ENCODE measurements around the gene CUEDC1. TPM values are rescaled to one million over a fixed set of nuclear protein-coding genes. Genes with fewer than 3 reads are reported as not detected.

Gene CUEDC1
- total RNA-seq, 1 donor from 2014 or later: not detected

- Mint-ChIP-seq H3K36me3 (ENCODE audit: low read depth) (no peaks in the 10 kb centered on the region), H3K27ac (no peak overlapping the region), H3K27me3 (ENCODE audit: insufficient read depth) (peaks cover 19% of the 10 kb centered on the region), H3K4me1 (ENCODE audit: low read depth) (no peaks in the 10 kb centered on the region), H3K4me3 (no peak overlapping the region), H3K9me3 (no peaks in the 10 kb centered on the region)
- DNase-seq (ENCODE audit: low spot score): no peak
- intact Hi-C loops (cut with micrococcal nuclease): no loop called here
Observed at GRCh38 chr17:57873261-57874057, 81.8 kb downstream of the CUEDC1 start.

DNA sequence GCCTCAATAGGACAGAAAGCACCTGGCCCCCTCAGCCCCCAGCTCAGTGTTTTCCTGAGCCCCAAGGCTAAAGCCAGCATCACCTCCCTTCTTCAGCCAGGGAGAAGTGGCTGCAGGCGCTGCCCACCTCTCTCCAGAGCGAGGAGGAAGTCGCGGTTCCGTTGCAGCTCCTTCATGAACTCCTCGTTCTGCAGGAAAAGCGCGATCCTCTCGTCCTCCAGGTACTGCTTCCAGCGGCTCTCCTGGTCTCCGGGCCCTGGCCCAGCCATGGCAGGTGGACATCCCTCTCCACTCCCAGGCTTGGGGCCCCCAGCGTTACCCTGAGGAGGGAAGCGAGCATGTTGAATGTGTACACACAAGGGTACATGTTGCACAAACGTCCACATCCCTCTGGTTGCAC lies 82.7 kb downstream of the CUEDC1 start:
- intact Hi-C loops (cut with micrococcal nuclease): no loop called here
- Mint-ChIP-seq H3K27me3 (ENCODE audit: insufficient read depth) (peaks cover 10% of the 10 kb centered on the region), H3K9me3 (no peaks in the 10 kb centered on the region), H3K4me1 (ENCODE audit: low read depth) (peaks cover 8% of the 10 kb centered on the region), H3K27ac (no peak overlapping the region), H3K4me3 (no peak overlapping the region), H3K36me3 (ENCODE audit: low read depth) (no peaks in the 10 kb centered on the region)
- no peak for DNase-seq (ENCODE audit: low spot score)

- DNase-seq (ENCODE audit: low spot score): no peak
- Mint-ChIP-seq H3K4me1 (ENCODE audit: low read depth) (peaks cover 11% of the 10 kb centered on the region), H3K36me3 (ENCODE audit: low read depth) (no peaks in the 10 kb centered on the region), H3K4me3 (no peak overlapping the region), H3K9me3 (no peaks in the 10 kb centered on the region), H3K27ac (no peak overlapping the region), H3K27me3 (ENCODE audit: insufficient read depth) (peaks cover 8% of the 10 kb centered on the region)
- intact Hi-C loops (cut with micrococcal nuclease): no loop called here
Observed at GRCh38 chr17:57871863-57872262, 83.3 kb downstream of the CUEDC1 start.

GRCh38 chr17:57871155-57871554 lies 84.1 kb downstream of the CUEDC1 start:
- intact Hi-C loops (cut with micrococcal nuclease): no loop called here
- H3K27ac Mint-ChIP-seq: no peak overlapping the region
- no peak for DNase-seq (ENCODE audit: low spot score)
- peaks cover 5% of the 10 kb centered on the region for H3K27me3 Mint-ChIP-seq (ENCODE audit: insufficient read depth)
- H3K36me3 Mint-ChIP-seq (ENCODE audit: low read depth): no peaks in the 10 kb centered on the region
- H3K4me3 Mint-ChIP-seq: no peak overlapping the region
- H3K9me3 Mint-ChIP-seq: no peaks in the 10 kb centered on the region
- peaks cover 11% of the 10 kb centered on the region for H3K4me1 Mint-ChIP-seq (ENCODE audit: low read depth)

GRCh38 chr17:57870283-57870635 lies 85.0 kb downstream of the CUEDC1 start:
- no peak for DNase-seq (ENCODE audit: low spot score)
- H3K27ac Mint-ChIP-seq: peak overlapping the region; percentile 3
- H3K4me1 Mint-ChIP-seq (ENCODE audit: low read depth): peaks cover 11% of the 10 kb centered on the region
- H3K27me3 Mint-ChIP-seq (ENCODE audit: insufficient read depth): peaks cover 3% of the 10 kb centered on the region
- no peaks in the 10 kb centered on the region for H3K9me3 Mint-ChIP-seq
- no peaks in the 10 kb centered on the region for H3K36me3 Mint-ChIP-seq (ENCODE audit: low read depth)
- no peak overlapping the region for H3K4me3 Mint-ChIP-seq
- intact Hi-C loops (cut with micrococcal nuclease): no loop called here

DNA sequence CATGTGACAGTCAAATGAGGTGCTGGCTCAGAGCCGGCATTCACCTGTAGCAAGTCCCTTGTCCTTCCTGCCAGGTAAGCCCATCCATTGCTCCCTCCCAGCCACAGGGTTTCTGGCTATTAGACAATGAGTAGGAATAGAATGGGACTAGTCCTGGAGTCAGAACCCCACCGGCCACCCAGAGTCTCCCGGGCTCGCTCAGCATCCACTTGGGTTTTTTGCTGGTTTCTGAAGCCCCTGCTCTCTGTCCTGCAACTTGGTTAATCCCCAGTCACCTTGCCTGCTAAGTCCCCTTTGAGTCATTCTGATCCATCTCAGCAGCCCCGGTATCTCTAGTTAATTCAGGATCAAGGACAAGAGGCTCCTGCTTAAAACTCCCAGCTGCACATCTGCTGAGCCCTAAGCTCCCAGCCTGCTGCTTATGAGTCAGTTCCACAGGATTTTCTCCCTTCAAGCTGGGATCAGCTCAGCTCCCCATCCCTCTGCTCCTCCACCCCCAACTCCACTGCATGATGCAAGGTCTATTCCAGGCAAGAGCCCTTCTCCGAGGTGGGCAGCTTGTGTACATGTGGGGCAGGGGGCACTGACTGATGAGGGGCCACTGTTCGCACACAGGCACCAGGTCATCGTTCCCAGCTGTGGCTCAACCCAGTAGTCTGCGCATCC lies 85.5 kb downstream of the CUEDC1 start:
- Mint-ChIP-seq H3K27ac (no peak overlapping the region), H3K27me3 (ENCODE audit: insufficient read depth) (peaks cover 7% of the 10 kb centered on the region), H3K4me3 (no peak overlapping the region), H3K4me1 (ENCODE audit: low read depth) (peaks cover 11% of the 10 kb centered on the region), H3K9me3 (no peaks in the 10 kb centered on the region), H3K36me3 (ENCODE audit: low read depth) (no peaks in the 10 kb centered on the region)
- no peak for DNase-seq (ENCODE audit: low spot score)
- intact Hi-C loops (cut with micrococcal nuclease): no loop called here

DNA sequence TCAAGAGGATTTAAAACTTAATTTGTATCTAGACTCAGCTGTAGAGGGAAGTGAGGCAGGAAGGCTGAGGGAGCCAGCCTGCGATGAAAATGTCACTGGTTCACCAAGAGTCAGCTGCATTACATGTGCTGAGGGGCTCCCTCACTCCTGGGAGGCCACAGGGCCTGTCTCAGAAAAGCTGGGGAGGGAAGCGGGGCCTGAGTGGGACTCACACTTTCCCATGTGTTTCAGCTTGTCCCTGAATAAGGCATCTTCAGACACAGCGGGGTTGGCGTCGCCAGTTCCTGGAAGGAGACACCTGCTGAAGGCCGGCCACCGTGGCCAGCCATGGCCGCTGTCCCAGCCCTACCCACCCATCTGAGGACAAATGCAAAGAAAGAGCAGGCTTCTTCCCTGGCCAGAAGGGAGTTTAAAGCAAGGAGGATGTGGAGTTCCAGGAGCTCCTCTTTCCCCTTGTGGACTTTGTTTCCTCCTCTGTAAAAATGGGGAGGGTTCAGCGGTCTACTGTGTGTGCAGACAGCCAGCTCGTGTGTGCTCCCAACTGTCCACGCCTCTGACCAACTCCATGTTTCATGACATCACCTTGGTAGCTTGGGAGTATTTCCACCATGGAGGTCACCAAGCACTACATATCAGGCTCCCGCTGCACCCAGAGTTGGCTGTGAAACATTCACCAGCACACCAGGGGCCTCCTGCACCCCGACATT lies 86.1 kb downstream of the CUEDC1 start:
- H3K9me3 Mint-ChIP-seq: no peaks in the 10 kb centered on the region
- peaks cover 11% of the 10 kb centered on the region for H3K4me1 Mint-ChIP-seq (ENCODE audit: low read depth)
- no peak overlapping the region for H3K4me3 Mint-ChIP-seq
- no peaks in the 10 kb centered on the region for H3K36me3 Mint-ChIP-seq (ENCODE audit: low read depth)
- DNase-seq (ENCODE audit: low spot score): no peak
- H3K27ac Mint-ChIP-seq: no peak overlapping the region
- peaks cover 9% of the 10 kb centered on the region for H3K27me3 Mint-ChIP-seq (ENCODE audit: insufficient read depth)
- intact Hi-C loops (cut with micrococcal nuclease): no loop called here

GRCh38 chr17:57868007-57868909 lies 87.0 kb downstream of the CUEDC1 start:
- no peaks in the 10 kb centered on the region for H3K36me3 Mint-ChIP-seq (ENCODE audit: low read depth)
- H3K9me3 Mint-ChIP-seq: no peaks in the 10 kb centered on the region
- H3K4me1 Mint-ChIP-seq (ENCODE audit: low read depth): peaks cover 11% of the 10 kb centered on the region
- intact Hi-C loops (cut with micrococcal nuclease): no loop called here
- DNase-seq (ENCODE audit: low spot score): peak; percentile 8
- no peak overlapping the region for H3K4me3 Mint-ChIP-seq
- peaks cover 13% of the 10 kb centered on the region for H3K27me3 Mint-ChIP-seq (ENCODE audit: insufficient read depth)
- peak overlapping the region; percentile 7 for H3K27ac Mint-ChIP-seq

DNA sequence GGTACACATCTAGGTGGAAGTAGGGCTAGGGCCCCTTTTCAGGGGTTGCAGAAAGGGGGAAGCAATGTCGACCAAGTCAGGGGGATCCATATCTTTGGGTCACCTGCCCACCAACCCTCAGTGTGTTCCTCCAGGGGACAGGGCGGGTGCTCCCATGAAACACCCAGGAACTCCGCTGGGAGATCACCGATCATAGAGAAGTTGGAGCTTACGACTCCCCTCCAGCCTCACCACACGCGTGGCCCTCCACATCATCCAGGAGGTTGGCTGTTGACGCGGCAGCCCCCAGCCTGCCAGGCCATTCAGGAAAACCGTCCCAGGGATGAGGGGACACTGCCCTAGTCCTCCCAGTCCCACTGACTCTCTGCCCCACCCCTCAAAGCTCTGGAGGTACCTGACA lies 88.1 kb downstream of the CUEDC1 start:
- Mint-ChIP-seq H3K4me1 (ENCODE audit: low read depth) (peaks cover 11% of the 10 kb centered on the region), H3K27me3 (ENCODE audit: insufficient read depth) (peaks cover 15% of the 10 kb centered on the region), H3K9me3 (no peaks in the 10 kb centered on the region), H3K4me3 (no peak overlapping the region), H3K36me3 (ENCODE audit: low read depth) (no peaks in the 10 kb centered on the region), H3K27ac (no peak overlapping the region)
- intact Hi-C loops (cut with micrococcal nuclease): no loop called here
- DNase-seq (ENCODE audit: low spot score): no peak

DNA sequence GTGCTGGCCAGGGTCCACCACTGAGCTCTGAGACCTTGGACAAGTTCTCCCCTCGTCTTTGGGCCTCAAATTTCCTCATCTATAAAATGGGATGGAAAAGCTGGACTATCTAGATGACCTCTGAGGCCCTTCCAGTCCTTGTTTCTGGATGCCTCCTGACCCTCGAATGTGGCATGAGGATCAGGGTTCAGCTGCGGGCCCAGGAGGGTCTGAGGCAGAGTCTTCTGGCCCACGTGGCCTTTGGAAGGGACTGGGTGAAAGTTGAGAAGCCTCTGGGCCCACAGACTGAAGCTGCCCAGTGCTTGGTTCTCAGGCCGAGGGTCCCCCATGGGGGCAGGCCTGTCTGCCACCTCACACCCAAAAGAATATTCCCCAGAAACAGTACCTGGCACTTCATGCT lies 88.5 kb downstream of the CUEDC1 start:
- intact Hi-C loops (cut with micrococcal nuclease): no loop called here

GRCh38 chr17:57866319-57866718 lies 88.9 kb downstream of the CUEDC1 start:
- Mint-ChIP-seq H3K4me1 (ENCODE audit: low read depth) (peaks cover 12% of the 10 kb centered on the region), H3K9me3 (no peaks in the 10 kb centered on the region), H3K27me3 (ENCODE audit: insufficient read depth) (peaks cover 15% of the 10 kb centered on the region), H3K27ac (no peak overlapping the region), H3K36me3 (ENCODE audit: low read depth) (no peaks in the 10 kb centered on the region), H3K4me3 (no peak overlapping the region)
- no peak for DNase-seq (ENCODE audit: low spot score)
- intact Hi-C loops (cut with micrococcal nuclease): no loop called here

More for the DNA sequence above, 88.5 kb downstream of the CUEDC1 start:
- Mint-ChIP-seq H3K4me1 (ENCODE audit: low read depth) (peaks cover 11% of the 10 kb centered on the region), H3K4me3 (no peak overlapping the region), H3K9me3 (no peaks in the 10 kb centered on the region), H3K27me3 (ENCODE audit: insufficient read depth) (peaks cover 16% of the 10 kb centered on the region), H3K36me3 (ENCODE audit: low read depth) (no peaks in the 10 kb centered on the region), H3K27ac (no peak overlapping the region)
- no peak for DNase-seq (ENCODE audit: low spot score)

- no peak for DNase-seq (ENCODE audit: low spot score)
- intact Hi-C loops (cut with micrococcal nuclease): no loop called here
- Mint-ChIP-seq H3K27me3 (ENCODE audit: insufficient read depth) (peaks cover 30% of the 10 kb centered on the region), H3K27ac (no peak overlapping the region), H3K4me3 (no peak overlapping the region), H3K36me3 (ENCODE audit: low read depth) (no peaks in the 10 kb centered on the region), H3K9me3 (no peaks in the 10 kb centered on the region), H3K4me1 (ENCODE audit: low read depth) (peaks cover 21% of the 10 kb centered on the region)
Observed at GRCh38 chr17:57864273-57864672, 90.9 kb downstream of the CUEDC1 start.
